ENCODE results near the gene SP2. TPM values are rescaled to one million over a fixed set of nuclear protein-coding genes. Genes with fewer than 3 reads are reported as not detected.

The SP2 gene
- 10 to 100 TPM in 3 of 6 donors, 1 to 10 TPM in 3; 7.6 to 19.4 (median 13.1) TPM for total RNA-seq

DNA sequence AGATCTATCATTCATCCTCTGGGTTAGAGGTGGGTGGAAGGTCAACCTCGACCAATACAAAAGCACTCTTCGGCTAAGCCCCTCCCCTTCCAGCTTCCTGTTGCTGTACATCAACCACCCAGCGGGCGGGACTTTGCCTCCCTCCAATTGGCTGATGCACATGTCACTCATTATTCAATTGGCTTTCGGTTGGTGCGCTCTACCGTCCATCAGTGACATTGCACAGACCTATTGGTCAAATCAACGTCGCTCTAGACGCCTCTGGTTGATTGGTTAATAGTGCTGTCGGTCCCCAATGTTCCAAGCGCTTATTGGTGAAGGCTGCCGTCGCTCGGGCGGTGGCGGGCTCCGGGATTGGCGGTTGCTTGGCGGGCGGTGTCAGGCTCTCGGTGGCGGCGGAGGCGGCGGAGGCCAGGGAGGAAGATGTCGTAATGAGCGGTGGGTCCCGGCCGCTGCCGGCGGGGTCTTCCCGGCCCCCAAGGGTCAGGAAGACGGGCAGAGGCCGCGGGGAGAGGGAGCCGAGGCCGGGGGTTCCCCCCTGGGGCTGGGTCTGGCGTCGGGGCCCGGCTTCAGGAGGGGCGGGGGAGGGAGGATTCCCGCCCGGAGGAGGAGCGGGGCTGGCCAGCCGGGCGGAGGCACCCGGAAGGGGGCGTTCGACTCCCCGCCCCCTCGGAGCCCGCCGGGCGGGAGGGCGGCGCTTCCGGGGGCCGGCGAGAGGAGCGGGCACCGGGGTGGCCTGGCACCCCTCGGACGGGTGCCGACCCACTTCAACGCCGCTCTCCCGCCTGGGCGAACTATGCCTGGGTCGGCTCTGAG lies at the start of gene SP2:
Gene SP2, plus strand, starts transcription at position 381 of the 816 bp plus-strand sequence. Its CDS starts 51 bp downstream, at position 432.
- ATAC-seq (ENCODE audit: low FRiP score in 2 of 2) (peak; percentile 97 to 98), DNase-seq (peak; percentile 98 to 99)
- Histone ChIP-seq H3K4me1 (peaks cover 21 to 36% (median 23%) of the 10 kb centered on the region in 4 donors), H3K27me3 (no peaks in the 10 kb centered on the region), H3K36me3 (peaks cover 0 to 10% (median 0%) of the 10 kb centered on the region in 4 donors), H3K4me3 (peak within 1 kb of the TSS; percentile 64 to 81 (median 66)), H3K9me3 (no peaks in the 10 kb centered on the region), H3K27ac (peak within 1 kb of the TSS; percentile 98 to 100 (median 99))
- 0% methylated on average over 7 to 41 of the region's 70 CpGs for WGBS, 2 donors
- TF ChIP-seq EP300 (IDR thresholded peaks at IDR 0.05) (no peak), POLR2AphosphoS5 (IDR thresholded peaks at IDR 0.05) (peak; percentile 77 to 87), POLR2A (IDR thresholded peaks at IDR 0.05) (peak in 3 of 4 donors; percentile 56 to 92 (median 83))
- TF ChIP-seq, protein P1, sequence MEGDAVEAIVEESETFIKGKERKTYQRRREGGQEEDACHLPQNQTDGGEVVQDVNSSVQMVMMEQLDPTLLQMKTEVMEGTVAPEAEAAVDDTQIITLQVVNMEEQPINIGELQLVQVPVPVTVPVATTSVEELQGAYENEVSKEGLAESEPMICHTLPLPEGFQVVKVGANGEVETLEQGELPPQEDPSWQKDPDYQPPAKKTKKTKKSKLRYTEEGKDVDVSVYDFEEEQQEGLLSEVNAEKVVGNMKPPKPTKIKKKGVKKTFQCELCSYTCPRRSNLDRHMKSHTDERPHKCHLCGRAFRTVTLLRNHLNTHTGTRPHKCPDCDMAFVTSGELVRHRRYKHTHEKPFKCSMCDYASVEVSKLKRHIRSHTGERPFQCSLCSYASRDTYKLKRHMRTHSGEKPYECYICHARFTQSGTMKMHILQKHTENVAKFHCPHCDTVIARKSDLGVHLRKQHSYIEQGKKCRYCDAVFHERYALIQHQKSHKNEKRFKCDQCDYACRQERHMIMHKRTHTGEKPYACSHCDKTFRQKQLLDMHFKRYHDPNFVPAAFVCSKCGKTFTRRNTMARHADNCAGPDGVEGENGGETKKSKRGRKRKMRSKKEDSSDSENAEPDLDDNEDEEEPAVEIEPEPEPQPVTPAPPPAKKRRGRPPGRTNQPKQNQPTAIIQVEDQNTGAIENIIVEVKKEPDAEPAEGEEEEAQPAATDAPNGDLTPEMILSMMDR (IDR thresholded peaks at IDR 0.05), result peak in 4 of 6 experiments; percentile 19 to 48 (median 46)

DNA sequence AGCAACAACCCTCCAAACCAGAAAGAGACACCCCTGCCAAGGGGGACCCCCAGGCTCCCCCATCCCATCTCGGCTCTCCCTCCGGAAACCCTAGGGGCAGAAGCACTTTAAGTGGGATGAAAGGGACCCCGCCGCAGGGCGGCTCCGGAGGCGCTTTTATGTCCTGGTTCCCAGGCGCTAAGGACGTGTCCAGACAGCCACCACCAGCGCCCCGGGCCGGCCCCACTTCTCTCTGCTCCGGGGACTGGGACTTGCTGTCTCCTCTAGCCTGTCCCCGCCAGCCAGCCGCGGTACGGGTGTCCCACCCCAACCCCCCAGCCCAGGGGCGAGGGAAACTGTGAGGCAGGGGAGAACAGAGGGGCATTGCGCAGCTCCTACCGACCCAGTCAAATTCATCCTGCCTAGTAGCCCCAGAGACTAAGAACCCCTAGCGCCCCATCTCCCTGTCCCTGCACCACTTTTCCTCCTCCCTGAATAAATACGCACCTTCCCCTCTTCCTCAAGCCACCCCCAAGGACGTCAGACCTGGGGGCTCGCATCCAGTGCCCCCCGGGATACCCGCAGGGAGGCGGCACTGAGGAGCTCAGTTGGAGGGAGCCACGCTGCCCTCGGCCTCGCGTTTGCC lies 49.2 kb upstream of the SP2 start:
- Histone ChIP-seq H3K27me3 (peaks cover 0 to 26% (median 8%) of the 10 kb centered on the region in 4 donors), H3K4me1 (peaks cover 47 to 67% (median 50%) of the 10 kb centered on the region in 4 donors)

DNA sequence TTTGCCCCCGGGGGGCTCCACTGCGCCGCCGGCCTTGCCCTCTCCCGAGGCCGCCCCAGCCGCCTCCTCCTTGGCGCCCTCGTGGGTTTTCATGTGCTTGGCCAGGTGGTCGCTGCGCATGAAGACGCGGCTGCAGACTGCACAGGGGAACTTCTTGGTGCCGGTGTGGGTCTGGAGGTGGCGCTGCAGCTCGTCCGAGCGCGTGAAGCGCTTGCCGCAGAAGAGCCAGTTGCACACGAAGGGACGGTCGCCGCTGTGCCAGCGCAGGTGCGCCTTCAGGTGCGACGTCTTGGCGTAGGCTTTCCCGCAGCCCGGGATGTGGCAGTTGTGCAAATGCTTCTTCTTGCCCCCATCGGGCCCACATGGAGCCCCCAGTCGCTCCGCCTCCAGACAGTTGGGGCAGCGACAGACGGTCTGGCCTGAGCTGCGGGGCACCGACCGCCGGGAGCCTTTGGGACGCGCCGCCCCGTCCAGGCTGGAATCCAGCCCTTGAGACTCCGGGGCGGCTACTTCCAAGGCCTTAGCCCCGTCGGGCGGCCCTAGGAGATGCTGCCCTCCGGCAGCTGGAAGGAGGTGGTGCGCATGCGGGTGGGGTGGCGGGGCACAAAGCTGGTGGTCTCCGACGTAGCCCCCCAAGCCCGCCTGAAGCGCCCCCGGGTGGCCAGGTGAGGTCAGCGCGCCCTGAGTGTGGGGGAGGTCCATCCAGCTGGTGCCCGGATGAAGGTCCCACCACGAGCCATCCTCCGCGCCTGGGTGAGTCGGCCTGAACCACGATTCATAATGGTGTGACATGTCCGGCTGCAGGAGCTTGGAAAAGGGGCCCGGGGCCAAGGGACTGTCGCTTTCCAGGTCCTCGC lies 48.5 kb upstream of the SP2 start:
- Histone ChIP-seq H3K4me1 (peaks cover 53 to 68% (median 54%) of the 10 kb centered on the region in 4 donors), H3K9me3 (no peaks in the 10 kb centered on the region), H3K27me3 (peaks cover 0 to 34% (median 8%) of the 10 kb centered on the region in 4 donors), H3K4me3 (no peak overlapping the region), H3K36me3 (peaks cover 0 to 13% (median 0%) of the 10 kb centered on the region in 4 donors), H3K27ac (peak overlapping the region in 1 of 4 donors; percentile 1)
- TF ChIP-seq, protein P1 (IDR thresholded peaks at IDR 0.05), result peak in 2 of 6 experiments; percentile 8 to 28
- no peak for TF ChIP-seq POLR2AphosphoS5 (IDR thresholded peaks at IDR 0.05)
- DNase-seq (peak in 1 of 2 donors; percentile 81), ATAC-seq (ENCODE audit: low FRiP score in 2 of 2) (no peak)
- 45 to 46% methylated on average over 40 to 69 of the region's 71 CpGs for WGBS, 2 donors

More for the DNA sequence above, 49.2 kb upstream of the SP2 start:
- Histone ChIP-seq H3K36me3 (peaks cover 0 to 13% (median 0%) of the 10 kb centered on the region in 4 donors), H3K4me3 (no peak overlapping the region), H3K9me3 (no peaks in the 10 kb centered on the region), H3K27ac (peak overlapping the region in 1 of 4 donors; percentile 1)
- DNase-seq, result peak in 1 of 2 donors; percentile 84
- ATAC-seq (ENCODE audit: low FRiP score in 2 of 2), result no peak
- WGBS, 2 donors, result 35 to 47% methylated on average over 16 to 18 of the region's 31 CpGs
- no peak for TF ChIP-seq EP300 (IDR thresholded peaks at IDR 0.05)
- TF ChIP-seq POLR2A (IDR thresholded peaks at IDR 0.05), result no peak
- TF ChIP-seq, protein P1 (IDR thresholded peaks at IDR 0.05), result no peak
- TF ChIP-seq POLR2AphosphoS5 (IDR thresholded peaks at IDR 0.05), result no peak

DNA sequence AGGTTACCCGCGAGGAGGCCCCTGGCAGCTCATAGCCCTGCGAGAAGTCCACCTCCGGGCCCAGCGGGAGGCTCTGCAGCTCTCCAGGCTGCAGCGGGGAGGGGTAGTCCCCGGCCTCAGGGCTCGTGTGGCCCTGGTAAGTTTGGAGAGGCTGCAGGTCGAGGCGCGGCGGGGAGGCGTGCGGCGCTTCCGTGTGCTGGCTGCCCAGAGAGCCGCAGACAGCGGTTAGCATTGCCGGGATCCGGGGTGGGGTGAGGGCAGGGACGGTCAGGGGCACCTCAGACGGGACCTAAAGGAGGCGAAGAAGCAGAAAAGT lies 47.9 kb upstream of the SP2 start:
- TF ChIP-seq POLR2A (IDR thresholded peaks at IDR 0.05) (no peak), EP300 (IDR thresholded peaks at IDR 0.05) (no peak), POLR2AphosphoS5 (IDR thresholded peaks at IDR 0.05) (no peak)
- TF ChIP-seq, protein P1 (IDR thresholded peaks at IDR 0.05), result no peak
- Histone ChIP-seq H3K9me3 (no peaks in the 10 kb centered on the region), H3K36me3 (peaks cover 0 to 13% (median 0%) of the 10 kb centered on the region in 4 donors), H3K27me3 (peaks cover 0 to 40% (median 8%) of the 10 kb centered on the region in 4 donors), H3K4me1 (peaks cover 49 to 62% (median 53%) of the 10 kb centered on the region in 4 donors), H3K4me3 (no peak overlapping the region), H3K27ac (no peak overlapping the region)
- 66 to 74% methylated on average over 16 to 21 of the region's 23 CpGs for WGBS, 2 donors
- no peak for ATAC-seq (ENCODE audit: low FRiP score in 2 of 2)
- DNase-seq, result peak in 1 of 2 donors; percentile 63

Data from upper lobe of left lung (tissue), 6 donors.